ENCODE measurements around the gene GFM1.

GFM1 gene

GRCh38 chr3:158644345-158644908, at the start of gene GFM1:
TSS of gene GFM1 (plus strand) at chr3:158644527. CDS start at chr3:158644635, 108 bp downstream.
- DNase-seq (ENCODE audit: low spot score) (peak; percentile 93), FAIRE-seq (peak; percentile 81)

- FAIRE-seq = peak; percentile 80
- DNase-seq (ENCODE audit: low spot score) = no peak
Measured at GRCh38 chr3:158600787-158601186, 43.5 kb upstream of the GFM1 start.

GRCh38 chr3:158602227-158602626, 42.1 kb upstream of the GFM1 start:
- DNase-seq (ENCODE audit: low spot score) (no peak), FAIRE-seq (no peak)

GRCh38 chr3:158617982-158618875, 26.1 kb upstream of the GFM1 start:
- FAIRE-seq (no peak), DNase-seq (ENCODE audit: low spot score) (no peak)

GRCh38 chr3:158625881-158626280, 18.4 kb upstream of the GFM1 start:
- DNase-seq (ENCODE audit: low spot score) (no peak), FAIRE-seq (no peak)

- FAIRE-seq (no peak), DNase-seq (ENCODE audit: low spot score) (no peak)
Measured at GRCh38 chr3:158631981-158632380, 12.3 kb upstream of the GFM1 start.

GRCh38 chr3:158640646-158641045, 3.7 kb upstream of the GFM1 start:
- FAIRE-seq = no peak
- DNase-seq (ENCODE audit: low spot score) = no peak

- DNase-seq (ENCODE audit: low spot score) (no peak), FAIRE-seq (no peak)
Measured at GRCh38 chr3:158642005-158642404, 2.3 kb upstream of the GFM1 start.

GRCh38 chr3:158642474-158643210, 1.7 kb upstream of the GFM1 start:
- no peak for FAIRE-seq
- no peak for DNase-seq (ENCODE audit: low spot score)

GRCh38 chr3:158649791-158650190, 5.5 kb downstream of the GFM1 start:
- no peak for DNase-seq (ENCODE audit: low spot score)
- FAIRE-seq = no peak

GRCh38 chr3:158651192-158651591, 6.9 kb downstream of the GFM1 start:
- DNase-seq (ENCODE audit: low spot score) (no peak), FAIRE-seq (no peak)

- FAIRE-seq = no peak
- no peak for DNase-seq (ENCODE audit: low spot score)
Measured at GRCh38 chr3:158652463-158652862, 8.1 kb downstream of the GFM1 start.

GRCh38 chr3:158658889-158659288, 14.6 kb downstream of the GFM1 start:
- DNase-seq (ENCODE audit: low spot score) (no peak), FAIRE-seq (no peak)

- FAIRE-seq (peak; percentile 78), DNase-seq (ENCODE audit: low spot score) (peak; percentile 64)
Measured at GRCh38 chr3:158659454-158660237, 15.3 kb downstream of the GFM1 start.

GRCh38 chr3:158660711-158661110, 16.4 kb downstream of the GFM1 start:
- DNase-seq (ENCODE audit: low spot score) = no peak

GRCh38 chr3:158663246-158663645, 18.9 kb downstream of the GFM1 start:
- FAIRE-seq = no peak
- no peak for DNase-seq (ENCODE audit: low spot score)

More at GRCh38 chr3:158660711-158661110, 16.4 kb downstream of the GFM1 start:
- no peak for FAIRE-seq

- DNase-seq (ENCODE audit: low spot score) = no peak
- no peak for FAIRE-seq
Measured at GRCh38 chr3:158663832-158664231, 19.5 kb downstream of the GFM1 start.

- FAIRE-seq (no peak), DNase-seq (ENCODE audit: low spot score) (no peak)
Measured at GRCh38 chr3:158666416-158666815, 22.1 kb downstream of the GFM1 start.

GRCh38 chr3:158668506-158668905, 24.2 kb downstream of the GFM1 start:
- FAIRE-seq (no peak), DNase-seq (ENCODE audit: low spot score) (no peak)

- DNase-seq (ENCODE audit: low spot score) (no peak), FAIRE-seq (no peak)
Measured at GRCh38 chr3:158671821-158672214, 27.5 kb downstream of the GFM1 start.

Data from RCC 7860 (cell line).